CD4-positive, alpha-beta T cell treated with Interleukin-21 for 1 hour (primary cell): ENCODE data around the gene CAMK2D.

Experiments used
- DNase-seq: peaks from one replicate; pipeline ENCODE4 v3.0.0-alpha.2; 2020

CAMK2D gene

DNA sequence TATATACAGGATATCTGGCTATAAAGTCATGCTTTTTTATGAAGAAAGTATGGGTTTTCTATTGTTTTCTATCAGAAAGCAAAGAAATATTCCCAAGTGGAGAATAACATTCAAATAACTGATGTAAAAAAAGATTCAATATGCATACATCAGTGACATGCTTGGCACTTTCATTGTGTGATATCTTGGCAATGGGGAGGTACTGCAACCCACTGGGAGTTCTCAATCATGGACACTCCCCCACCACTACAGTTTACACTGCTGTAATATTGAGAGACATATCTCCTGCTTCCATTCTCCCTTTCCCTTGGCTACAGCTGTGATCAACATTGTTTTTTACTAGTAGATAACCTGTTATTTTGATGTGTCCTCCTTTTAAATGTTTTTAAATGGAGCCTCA, 257.8 kb downstream of the CAMK2D start:
- no peak for DNase-seq

- DNase-seq: no peak
Measured at GRCh38 chr4:113502906-113503305, 258.6 kb downstream of the CAMK2D start.

DNA sequence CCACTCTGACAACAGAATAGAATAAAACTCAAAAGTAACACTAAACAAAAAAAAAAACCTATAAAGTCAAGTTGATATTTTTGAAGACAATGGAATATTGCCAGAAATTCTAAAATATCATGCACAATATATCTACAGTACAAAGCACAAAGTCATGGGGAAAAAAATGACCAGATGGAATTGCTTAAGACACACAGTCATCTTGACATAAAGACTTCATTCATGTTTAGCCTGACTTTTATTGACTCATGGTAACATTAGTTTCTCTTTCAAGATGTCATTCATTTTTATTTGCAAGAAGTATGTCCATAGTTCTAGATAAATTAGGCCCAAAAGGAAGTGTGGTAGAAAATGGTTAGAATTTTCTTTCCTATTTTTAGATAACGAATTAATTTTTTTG, 259.1 kb downstream of the CAMK2D start:
- no peak for DNase-seq

DNA sequence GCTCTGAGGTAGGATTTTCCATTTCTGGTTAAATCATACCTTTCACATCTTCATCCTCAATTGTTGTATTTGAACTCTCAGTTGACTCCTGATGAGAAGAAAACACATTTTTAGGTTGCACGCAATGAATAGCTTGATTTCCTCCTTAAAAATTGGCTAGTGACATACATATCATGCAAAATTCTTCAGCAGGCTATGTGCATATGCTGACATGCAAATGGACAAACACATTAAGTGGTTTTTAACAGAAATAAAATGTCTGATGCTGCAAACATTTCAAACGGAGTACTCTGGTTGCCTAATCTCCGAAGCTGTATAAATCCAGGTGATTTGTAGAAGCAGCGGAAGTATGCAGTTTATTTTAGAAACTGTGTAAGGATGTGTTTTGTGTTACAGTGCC, 261.1 kb downstream of the CAMK2D start:
- no peak for DNase-seq

- DNase-seq: no peak
Measured at GRCh38 chr4:113499696-113500095, 261.8 kb downstream of the CAMK2D start.

- DNase-seq: no peak
Measured at GRCh38 chr4:113499166-113499565, 262.4 kb downstream of the CAMK2D start.

DNA sequence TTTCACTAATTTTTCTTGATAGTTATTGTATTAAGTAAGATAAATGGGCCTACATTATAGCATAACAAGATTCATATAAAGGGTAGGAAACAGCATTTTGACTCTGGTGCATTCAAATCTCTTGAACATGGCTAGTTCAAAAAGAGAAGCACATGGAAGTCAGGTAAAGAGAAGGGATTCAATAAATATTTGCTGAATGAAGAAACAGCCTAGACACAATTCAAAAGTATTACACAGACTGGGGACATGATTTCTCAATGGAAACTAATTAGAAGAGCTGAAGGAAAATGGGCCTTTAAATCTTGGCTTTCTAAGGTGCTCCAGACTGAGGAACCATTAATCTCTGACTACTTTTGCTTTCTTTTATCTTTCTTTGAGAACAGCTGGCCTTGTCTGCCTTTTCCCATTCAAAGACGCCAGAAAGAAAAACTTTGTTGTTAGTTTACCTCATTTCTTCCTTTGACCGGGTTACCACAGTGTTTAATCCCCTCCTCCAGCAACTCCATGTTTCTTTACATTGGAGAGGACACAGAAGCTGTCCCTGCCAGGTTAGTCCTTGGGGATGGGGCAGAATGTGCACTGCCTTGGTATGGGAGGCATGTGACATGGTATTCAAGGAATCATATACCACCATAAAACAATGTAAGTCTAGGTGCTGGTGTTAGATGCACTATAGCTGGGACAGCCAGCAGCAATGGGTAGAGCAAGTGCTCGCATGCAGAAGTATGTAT, 264.2 kb downstream of the CAMK2D start:
- no peak for DNase-seq

GRCh38 chr4:113496698-113497097, 264.8 kb downstream of the CAMK2D start:
- no peak for DNase-seq

GRCh38 chr4:113495790-113496189, 265.7 kb downstream of the CAMK2D start:
- no peak for DNase-seq

DNA sequence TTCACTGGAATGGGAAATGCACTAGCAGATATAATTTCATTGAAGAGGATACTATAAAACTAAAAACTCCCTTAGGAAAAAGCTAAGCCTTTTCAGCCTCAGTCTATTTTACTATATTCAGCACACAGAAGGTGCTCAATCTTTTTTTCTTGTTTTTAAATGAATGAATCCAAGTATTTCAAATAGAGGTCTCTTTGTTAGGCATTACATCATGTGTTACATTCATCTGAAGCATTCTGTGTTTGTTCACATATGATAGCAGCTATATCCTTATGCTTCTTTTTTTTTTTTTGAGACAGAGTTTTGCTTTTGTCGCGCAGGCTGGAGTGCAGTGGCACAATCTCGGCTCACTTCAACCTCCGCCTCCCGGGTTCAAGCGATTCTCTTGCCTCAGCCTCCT, 278.4 kb downstream of the CAMK2D start:
- DNase-seq: no peak

- no peak for DNase-seq
Measured at GRCh38 chr4:113482325-113482724, 279.2 kb downstream of the CAMK2D start.

DNA sequence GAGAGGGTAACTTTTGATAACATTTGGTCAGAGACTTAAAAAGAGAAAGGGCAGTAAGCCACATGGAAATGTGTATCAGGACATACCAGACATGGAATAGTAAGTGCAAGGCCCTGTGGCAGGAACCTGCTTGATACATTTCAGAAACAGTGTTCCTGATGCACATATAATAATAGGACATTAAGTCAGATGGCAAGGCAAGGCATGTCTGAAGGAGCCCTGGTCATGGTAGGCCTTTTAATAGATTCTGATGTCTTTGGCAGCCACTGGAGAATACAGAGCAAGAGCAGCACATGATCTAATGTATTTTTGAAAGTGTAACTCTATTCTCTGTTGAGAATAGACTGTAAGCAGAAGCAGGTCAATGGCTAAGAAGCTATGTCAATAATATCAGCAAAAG, 279.7 kb downstream of the CAMK2D start:
- DNase-seq: no peak

- no peak for DNase-seq
Measured at GRCh38 chr4:113480109-113480508, 281.4 kb downstream of the CAMK2D start.

DNA sequence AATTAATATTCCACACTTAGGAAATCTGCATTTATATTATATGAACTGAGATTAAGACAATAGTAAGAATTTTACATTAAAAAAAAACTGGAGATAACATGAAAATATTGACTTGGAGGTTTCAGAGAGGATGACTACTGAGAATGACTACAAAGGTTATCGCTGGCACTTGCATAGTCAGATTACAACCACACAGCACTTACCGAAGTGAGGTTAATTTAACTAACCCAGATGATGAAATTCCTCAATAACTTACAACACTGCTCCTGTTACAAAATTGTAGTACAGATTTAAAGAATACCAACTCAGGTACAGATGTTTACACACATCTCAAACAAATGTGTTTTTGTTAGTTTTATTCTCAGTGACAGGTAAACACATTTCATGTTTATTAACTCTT, 283.5 kb downstream of the CAMK2D start:
- no peak for DNase-seq

DNA sequence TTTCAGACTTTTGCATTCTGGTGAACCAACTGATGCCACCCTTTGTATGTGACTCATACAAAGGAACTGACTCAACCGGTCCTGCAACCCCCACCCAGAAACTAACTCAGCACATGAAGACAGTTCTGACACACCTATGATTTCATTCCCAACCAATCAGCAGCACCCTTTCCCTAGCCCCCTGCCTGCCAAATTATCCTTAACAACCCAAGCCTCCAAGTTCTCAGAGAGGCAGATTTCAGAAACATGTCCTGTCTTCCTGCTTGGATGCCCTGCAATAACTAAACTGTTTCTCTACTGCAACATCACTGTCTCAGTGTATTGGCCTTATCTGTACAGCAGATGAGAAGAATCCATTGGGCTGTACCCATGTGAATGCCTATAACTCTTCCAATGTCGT, 284.7 kb downstream of the CAMK2D start:
- no peak for DNase-seq

GRCh38 chr4:113474017-113474416, 287.5 kb downstream of the CAMK2D start:
- no peak for DNase-seq

DNA sequence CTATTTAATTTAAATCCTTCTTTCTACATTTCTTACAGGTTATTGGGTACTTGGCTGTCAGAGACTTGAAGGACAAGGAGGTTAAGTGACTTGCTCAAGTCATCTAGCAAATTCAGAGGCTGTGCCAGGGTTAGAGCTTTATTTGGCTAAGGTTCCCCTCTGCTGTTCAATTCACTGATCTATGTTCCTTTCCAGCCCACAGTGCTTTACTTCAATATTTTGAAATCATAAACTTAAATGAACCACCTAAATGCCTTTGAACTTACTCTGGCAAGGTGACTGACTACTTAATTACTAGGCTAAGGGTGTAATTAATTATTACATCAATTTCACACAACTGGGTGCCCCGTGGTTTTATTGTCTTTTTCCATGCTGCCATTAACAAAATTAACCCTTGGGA, 288.7 kb downstream of the CAMK2D start:
- no peak for DNase-seq

- DNase-seq: no peak
Measured at GRCh38 chr4:113471146-113471860, 290.2 kb downstream of the CAMK2D start.

GRCh38 chr4:113469926-113470325, 291.6 kb downstream of the CAMK2D start:
- DNase-seq: no peak

GRCh38 chr4:113469023-113469390, 292.5 kb downstream of the CAMK2D start:
- DNase-seq: no peak

GRCh38 chr4:113468165-113469022, 293.1 kb downstream of the CAMK2D start:
- DNase-seq: no peak

DNA sequence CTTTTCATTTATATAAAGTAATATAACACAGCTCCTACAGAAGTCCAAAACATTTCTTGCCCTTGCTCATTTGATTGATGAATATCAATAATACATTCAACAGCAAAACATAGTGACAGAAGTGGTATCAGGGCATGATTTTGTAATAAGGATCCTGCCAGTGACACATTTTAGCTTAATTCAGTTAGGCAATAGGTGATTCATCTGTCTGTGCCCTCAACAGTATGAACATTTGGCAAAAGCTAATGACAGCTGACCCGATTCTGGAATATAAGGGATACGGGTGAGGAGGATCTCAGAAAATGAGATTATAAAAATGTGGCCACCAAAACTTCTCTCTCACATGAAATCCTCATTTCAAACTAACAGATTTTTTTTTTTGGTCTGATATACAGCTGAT, 294.0 kb downstream of the CAMK2D start:
- DNase-seq: no peak

DNA sequence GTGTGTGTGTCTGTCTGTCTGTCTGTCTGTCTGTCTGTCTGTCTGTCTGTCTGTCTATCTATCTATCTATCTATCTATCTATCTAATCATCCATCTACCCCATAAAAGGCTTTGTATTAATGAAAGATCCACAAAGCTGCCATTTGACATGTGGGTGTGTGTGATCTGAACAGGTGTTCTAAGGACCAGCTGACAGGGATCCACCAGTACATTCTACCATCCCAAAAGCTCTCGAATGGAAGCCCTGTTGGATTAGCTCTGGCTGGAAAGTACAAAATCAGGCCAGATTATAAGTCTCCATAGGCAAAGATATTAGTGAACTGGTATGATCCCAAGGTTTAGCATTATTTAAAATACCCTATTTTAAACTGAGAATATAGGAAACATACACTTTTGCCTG, 299.3 kb downstream of the CAMK2D start:
- no peak for DNase-seq

GRCh38 chr4:113461281-113461680, 300.3 kb downstream of the CAMK2D start:
- no peak for DNase-seq
